BLaER1 treated with 17β-estradiol and CSF1 and Interleukin-3, amounts not matched to agents 10 nM and 100 nM (cell line): ENCODE results near the gene KCNJ1.
A peak's percentile ranks its signal among the peaks of the same experiment; 100 is the strongest.

ENCODE experiments used
- H3K27ac ChIP-seq, 11 experiments: shearing (Covaris generic); formaldehyde crosslinking; 2 replicates each; pipeline ENCODE4 v1.8.1; 2022
- H3K27me3 ChIP-seq, 11 experiments: shearing (Covaris generic); formaldehyde crosslinking; 2 replicates each; pipeline ENCODE4 v1.8.1; 2022
- H3K36me3 ChIP-seq, 11 experiments: shearing (Covaris generic); formaldehyde crosslinking; 2 replicates each; pipeline ENCODE4 v1.8.1; 2022
- H3K4me1 ChIP-seq, 10 experiments: shearing (Covaris generic); formaldehyde crosslinking; 2 replicates each; pipeline ENCODE4 v1.8.1; 2022
- H3K4me2 ChIP-seq, 11 experiments: shearing (Covaris generic); formaldehyde crosslinking; 2 replicates each; pipeline ENCODE4 v1.8.1; 2022
- H3K4me3 ChIP-seq, 10 experiments: shearing (Covaris generic); formaldehyde crosslinking; 2 replicates each; pipeline ENCODE4 v1.8.1; 2022
- H3K9ac ChIP-seq, 11 experiments: shearing (Covaris generic); formaldehyde crosslinking; 2 replicates each; pipeline ENCODE4 v1.8.1; 2022
- H3K9me3 ChIP-seq, 11 experiments: shearing (Covaris generic); formaldehyde crosslinking; replicated peaks in 1 of 11; 2 replicates each; pipeline ENCODE4 v1.8.1; 2022
- H4K20me1 ChIP-seq, 11 experiments: shearing (Covaris generic); formaldehyde crosslinking; 2 replicates each; pipeline ENCODE4 v1.8.1; 2022
- Cebpa-rat ChIP-seq, 11 experiments: shearing (Covaris generic); IDR thresholded peaks; 2 replicates each; pipeline ENCODE4 v1.8.1; 2022

Gene KCNJ1

GRCh38 chr11:128865490-128865889 is 1.6 kb downstream of the KCNJ1 start:
- no peak for TF ChIP-seq Cebpa-rat (IDR thresholded peaks at IDR 0.05)
- no peaks in the 10 kb centered on the region for H4K20me1 ChIP-seq
- H3K36me3 ChIP-seq: no peaks in the 10 kb centered on the region

GRCh38 chr11:128862908-128863660 is 4.0 kb downstream of the KCNJ1 start:
- no peak for TF ChIP-seq Cebpa-rat (IDR thresholded peaks at IDR 0.05)
- peaks cover 0 to 5% (median 0%) of the 10 kb centered on the region in 11 experiments; a peak in 1 of 22 replicates for H3K9me3 ChIP-seq
- H3K4me1 ChIP-seq: peaks cover 21 to 37% (median 33%) of the 10 kb centered on the region in 10 experiments
- no peaks in the 10 kb centered on the region for H3K36me3 ChIP-seq
- H3K27me3 ChIP-seq: no peaks in the 10 kb centered on the region
- no peak overlapping the region for H3K27ac ChIP-seq
- H4K20me1 ChIP-seq: no peaks in the 10 kb centered on the region
- H3K9ac ChIP-seq: no peak overlapping the region
- no peak overlapping the region for H3K4me3 ChIP-seq
- H3K4me2 ChIP-seq: peak overlapping the region in 7 of 11 experiments; percentile 74 to 90 (median 82); a peak in 14 of 22 replicates

More at GRCh38 chr11:128865490-128865889, 1.6 kb downstream of the KCNJ1 start:
- H3K9me3 ChIP-seq: no peaks in the 10 kb centered on the region
- H3K9ac ChIP-seq: no peak overlapping the region
- no peak overlapping the region for H3K4me3 ChIP-seq
- H3K4me2 ChIP-seq: no peak overlapping the region
- peaks cover 14 to 29% (median 25%) of the 10 kb centered on the region in 10 experiments for H3K4me1 ChIP-seq
- H3K27ac ChIP-seq: no peak overlapping the region
- H3K27me3 ChIP-seq: no peaks in the 10 kb centered on the region

GRCh38 chr11:128862406-128862805 is 4.7 kb downstream of the KCNJ1 start:
- TF ChIP-seq Cebpa-rat (IDR thresholded peaks at IDR 0.05): no peak
- H3K9me3 ChIP-seq: peaks cover 0 to 5% (median 0%) of the 10 kb centered on the region in 11 experiments; a peak in 1 of 22 replicates
- no peak overlapping the region for H3K9ac ChIP-seq
- no peak overlapping the region for H3K4me3 ChIP-seq
- H3K36me3 ChIP-seq: no peaks in the 10 kb centered on the region
- H3K27me3 ChIP-seq: no peaks in the 10 kb centered on the region
- peak overlapping the region in 8 of 11 experiments; percentile 62 to 90 (median 81); a peak in 16 of 22 replicates for H3K4me2 ChIP-seq
- no peak overlapping the region for H3K27ac ChIP-seq
- peaks cover 21 to 37% (median 33%) of the 10 kb centered on the region in 10 experiments for H3K4me1 ChIP-seq
- no peaks in the 10 kb centered on the region for H4K20me1 ChIP-seq

GRCh38 chr11:128860571-128861361 is 6.3 kb downstream of the KCNJ1 start:
- Histone ChIP-seq H3K4me2 (peak overlapping the region; percentile 62 to 90 (median 80)), H3K27me3 (no peaks in the 10 kb centered on the region), H3K27ac (peak overlapping the region in 4 of 11 experiments; percentile 8 to 37 (median 19); a peak in 5 of 22 replicates)

GRCh38 chr11:128859563-128860441 is 7.3 kb downstream of the KCNJ1 start:
- no peak for TF ChIP-seq Cebpa-rat (IDR thresholded peaks at IDR 0.05)
- Histone ChIP-seq H3K9me3 (peaks cover 0 to 5% (median 0%) of the 10 kb centered on the region in 11 experiments; a peak in 1 of 22 replicates), H3K4me1 (peaks cover 21 to 37% (median 33%) of the 10 kb centered on the region in 10 experiments), H4K20me1 (no peaks in the 10 kb centered on the region), H3K9ac (no peak overlapping the region), H3K4me3 (no peak overlapping the region), H3K27ac (peak overlapping the region in 1 of 11 experiments; percentile 15; a peak in 1 of 22 replicates), H3K4me2 (peak overlapping the region; percentile 62 to 90 (median 80)), H3K36me3 (no peaks in the 10 kb centered on the region), H3K27me3 (no peaks in the 10 kb centered on the region)

More at GRCh38 chr11:128860571-128861361, 6.3 kb downstream of the KCNJ1 start:
- peak overlapping the region in 5 of 11 experiments; percentile 2 to 32 (median 17); a peak in 3 of 22 replicates for H3K9ac ChIP-seq
- TF ChIP-seq Cebpa-rat (IDR thresholded peaks at IDR 0.05): no peak
- peaks cover 0 to 5% (median 0%) of the 10 kb centered on the region in 11 experiments; a peak in 1 of 22 replicates for H3K9me3 ChIP-seq
- H3K36me3 ChIP-seq: no peaks in the 10 kb centered on the region
- peaks cover 21 to 37% (median 33%) of the 10 kb centered on the region in 10 experiments for H3K4me1 ChIP-seq
- H3K4me3 ChIP-seq: no peak overlapping the region; a peak in 1 of 20 replicates
- no peaks in the 10 kb centered on the region for H4K20me1 ChIP-seq

- peaks cover 0 to 5% (median 0%) of the 10 kb centered on the region in 11 experiments; a peak in 1 of 22 replicates for H3K9me3 ChIP-seq
- H4K20me1 ChIP-seq: no peaks in the 10 kb centered on the region
- no peaks in the 10 kb centered on the region for H3K27me3 ChIP-seq
- TF ChIP-seq Cebpa-rat (IDR thresholded peaks at IDR 0.05): no peak
- no peaks in the 10 kb centered on the region for H3K36me3 ChIP-seq
- peak overlapping the region in 1 of 11 experiments; percentile 10; a peak in 1 of 22 replicates for H3K4me2 ChIP-seq
- H3K4me3 ChIP-seq: no peak overlapping the region
- H3K4me1 ChIP-seq: peaks cover 21 to 28% (median 25%) of the 10 kb centered on the region in 10 experiments
- H3K27ac ChIP-seq: no peak overlapping the region
- H3K9ac ChIP-seq: no peak overlapping the region
Measured at GRCh38 chr11:128857341-128857740, 9.8 kb downstream of the KCNJ1 start.

GRCh38 chr11:128856241-128856640 is 10.9 kb downstream of the KCNJ1 start:
- Histone ChIP-seq H3K9ac (no peak overlapping the region), H3K27me3 (no peaks in the 10 kb centered on the region), H3K4me2 (no peak overlapping the region), H3K27ac (no peak overlapping the region), H3K9me3 (peaks cover 0 to 5% (median 0%) of the 10 kb centered on the region in 11 experiments; a peak in 1 of 22 replicates), H4K20me1 (no peaks in the 10 kb centered on the region), H3K4me3 (no peak overlapping the region), H3K4me1 (peaks cover 13 to 17% (median 15%) of the 10 kb centered on the region in 10 experiments), H3K36me3 (no peaks in the 10 kb centered on the region)
- TF ChIP-seq Cebpa-rat (IDR thresholded peaks at IDR 0.05): no peak

- H4K20me1 ChIP-seq: no peaks in the 10 kb centered on the region; a peak in 1 of 22 replicates
- H3K36me3 ChIP-seq: no peaks in the 10 kb centered on the region
- no peak for TF ChIP-seq Cebpa-rat (IDR thresholded peaks at IDR 0.05)
- no peak overlapping the region for H3K27ac ChIP-seq
- peaks cover 0 to 4% (median 0%) of the 10 kb centered on the region in 11 experiments; a peak in 1 of 22 replicates for H3K9me3 ChIP-seq
- no peak overlapping the region for H3K4me3 ChIP-seq
- no peak overlapping the region for H3K4me2 ChIP-seq
- H3K4me1 ChIP-seq: peaks cover 0 to 3% (median under 1%) of the 10 kb centered on the region in 10 experiments; a peak in 12 of 20 replicates
- H3K9ac ChIP-seq: no peak overlapping the region
- H3K27me3 ChIP-seq: no peaks in the 10 kb centered on the region
Measured at GRCh38 chr11:128854841-128855240, 12.3 kb downstream of the KCNJ1 start.
